Kidney (tissue), 14 donors: ENCODE data around the gene SLC66A2. TPM values are rescaled to one million over a fixed set of nuclear protein-coding genes. Genes with fewer than 3 reads are reported as not detected.

Source experiments
- DNase-seq, 5 donors: peaks; one replicate each; pipeline ENCODE4 v3.0.0-alpha.2; 2013 to 2020
- FAIRE-seq: peaks from 2 replicates; lab custom pipeline; 2012; peaks lifted over from hg19 to GRCh38; lab: Jason Lieb, UNC
- H3K27ac ChIP-seq, 2 donors: one replicate each; pipeline ENCODE4 v1.7.0; 2013; ENCODE audit warnings: low read depth in 2 of 2, low read length in 2 of 2, inconsistent platforms in 1 of 2
- H3K27me3 ChIP-seq: one replicate; pipeline ENCODE4 v1.7.1; 2013; ENCODE audit warnings: low read length, inconsistent platforms; ENCODE audit not compliant: control insufficient read depth, insufficient read depth
- H3K36me3 ChIP-seq, 3 donors: one replicate each; pipeline versions ENCODE4 v1.7.0 to v1.7.1; 2013; ENCODE audit warnings: low read length in 3 of 3, control low read depth in 1 of 3, inconsistent platforms in 1 of 3; ENCODE audit not compliant: insufficient read depth in 3 of 3, control insufficient read depth in 2 of 3
- H3K4me1 ChIP-seq, 3 donors: one replicate each; pipeline versions ENCODE4 v1.7.0 to v1.7.1; 2013; ENCODE audit warnings: low read length in 3 of 3, inconsistent platforms in 1 of 3, low read depth in 1 of 3; ENCODE audit not compliant: control insufficient read depth in 2 of 3, insufficient read depth in 2 of 3
- H3K4me3 ChIP-seq, 3 donors: one replicate each; pipeline versions ENCODE4 v1.7.0 to v1.8.1; 2013; ENCODE audit warnings: low read length in 3 of 3, control low read depth in 1 of 3, inconsistent platforms in 1 of 3
- H3K9ac ChIP-seq, 3 donors: one replicate each; pipeline versions ENCODE4 v1.7.0 to v1.7.1; 2013; ENCODE audit warnings: low read length in 3 of 3, control low read depth in 1 of 3, inconsistent platforms in 1 of 3
- H3K9me3 ChIP-seq, 3 donors: one replicate each; pipeline versions ENCODE4 v1.7.0 to v1.7.1; 2013; ENCODE audit warnings: low read length in 3 of 3, control low read depth in 1 of 3, inconsistent platforms in 1 of 3; ENCODE audit not compliant: control insufficient read depth in 2 of 3, insufficient read depth in 1 of 3
- intact Hi-C: fragments of 100-400 bp; cut with DNase I; formaldehyde crosslinking; loops from one replicate; pipeline ENCODE4 v1.11.1; 2022
- polyA plus RNA-seq: library from polyadenylated mRNA; stranded (reverse); fragments of 350-450 nt; fragmentation: Illumina TruSeq; extraction: RNeasy Lipid Tissue Mini Kit (QIAGEN cat#74804); gene quantifications from one replicate; pipeline ENCODE4 v1.2.3, GENCODE V29; 2014; ENCODE audit warnings: low read depth, low replicate concordance; ENCODE audit not compliant: insufficient read depth
- total RNA-seq: library from RNA; stranded (reverse); fragmentation: NEBNext Ultra II Directional; extraction: Animal tissue kit (Norgen Biotek cat#: 25700); gene quantifications from one replicate; pipeline ENCODE4 v1.2.1, GENCODE V29; 2021
- TF ChIP-seq, protein P1 (sequence below): IDR thresholded peaks from 3 replicates; pipeline ENCODE4 v1.5.1; 2012; ENCODE audit warnings: mild to moderate bottlenecking, moderate library complexity, borderline replicate concordance; ENCODE audit not compliant: insufficient read depth; ENCODE audit errors: extremely low read depth
- donor health status: control.
- donor health status: control.
- donor health status: control.
- donor health status: control.
- donor health status: control.
- donor health status: DM: yes; HTN: yes; CAD: no.
- donor health status: Normal renal cell carcinoma (clear cell type).

The SLC66A2 gene
- total and polyA plus RNA-seq, 2 donors from 2014 or later: 41.9 to 45.5 TPM

DNA sequence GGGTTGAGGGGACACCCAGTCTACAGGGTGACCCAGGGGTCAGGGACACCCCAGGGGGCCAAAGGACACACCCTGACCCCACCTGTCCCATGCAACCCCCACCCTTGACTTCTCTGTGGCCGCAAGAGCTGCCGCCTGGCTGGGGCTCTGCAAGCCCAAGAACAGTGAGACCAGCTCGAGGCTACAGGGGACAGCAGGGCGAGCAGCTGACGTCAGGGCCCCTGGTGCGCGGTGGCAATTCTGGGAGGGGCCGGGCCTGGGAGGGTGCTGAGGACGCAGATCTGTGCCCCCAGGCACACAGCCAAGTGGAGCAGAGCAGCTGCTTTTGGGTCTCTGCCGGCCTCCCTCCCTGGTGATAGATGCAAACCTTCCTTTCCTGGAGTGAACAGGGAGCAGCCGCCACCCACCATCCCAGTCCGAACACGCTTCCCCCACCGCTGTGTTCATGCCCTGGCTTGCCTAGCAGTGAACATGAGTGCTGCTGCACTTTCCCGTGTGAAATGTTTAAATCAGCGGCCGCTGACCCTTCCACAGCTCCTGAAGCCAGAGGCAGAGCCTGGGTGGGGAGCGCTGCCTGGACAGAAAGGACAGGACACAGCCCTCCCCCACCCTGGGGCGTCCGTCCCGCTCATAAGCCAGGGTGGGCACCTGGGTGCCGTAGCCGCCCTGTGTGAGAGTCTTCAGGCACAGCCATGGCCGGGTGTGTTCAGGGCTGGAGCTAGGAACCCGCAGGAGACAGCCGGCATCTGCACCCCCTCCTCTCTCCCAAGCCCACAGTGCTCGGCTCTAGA, 46.9 kb downstream of the SLC66A2 start:
- Histone ChIP-seq H3K36me3 (peaks cover 0 to 9% (median 3%) of the 10 kb centered on the region in 3 donors), H3K9ac (no peak overlapping the region), H3K4me3 (no peak overlapping the region), H3K27me3 (no peaks in the 10 kb centered on the region), H3K27ac (no peak overlapping the region), H3K4me1 (no peaks in the 10 kb centered on the region), H3K9me3 (no peaks in the 10 kb centered on the region)
- DNase-seq (peak in 2 of 5 donors; percentile 6 to 31), FAIRE-seq (no peak)
- TF ChIP-seq, protein P1, sequence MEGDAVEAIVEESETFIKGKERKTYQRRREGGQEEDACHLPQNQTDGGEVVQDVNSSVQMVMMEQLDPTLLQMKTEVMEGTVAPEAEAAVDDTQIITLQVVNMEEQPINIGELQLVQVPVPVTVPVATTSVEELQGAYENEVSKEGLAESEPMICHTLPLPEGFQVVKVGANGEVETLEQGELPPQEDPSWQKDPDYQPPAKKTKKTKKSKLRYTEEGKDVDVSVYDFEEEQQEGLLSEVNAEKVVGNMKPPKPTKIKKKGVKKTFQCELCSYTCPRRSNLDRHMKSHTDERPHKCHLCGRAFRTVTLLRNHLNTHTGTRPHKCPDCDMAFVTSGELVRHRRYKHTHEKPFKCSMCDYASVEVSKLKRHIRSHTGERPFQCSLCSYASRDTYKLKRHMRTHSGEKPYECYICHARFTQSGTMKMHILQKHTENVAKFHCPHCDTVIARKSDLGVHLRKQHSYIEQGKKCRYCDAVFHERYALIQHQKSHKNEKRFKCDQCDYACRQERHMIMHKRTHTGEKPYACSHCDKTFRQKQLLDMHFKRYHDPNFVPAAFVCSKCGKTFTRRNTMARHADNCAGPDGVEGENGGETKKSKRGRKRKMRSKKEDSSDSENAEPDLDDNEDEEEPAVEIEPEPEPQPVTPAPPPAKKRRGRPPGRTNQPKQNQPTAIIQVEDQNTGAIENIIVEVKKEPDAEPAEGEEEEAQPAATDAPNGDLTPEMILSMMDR: no peak
- intact Hi-C loops: no loop called here

DNA sequence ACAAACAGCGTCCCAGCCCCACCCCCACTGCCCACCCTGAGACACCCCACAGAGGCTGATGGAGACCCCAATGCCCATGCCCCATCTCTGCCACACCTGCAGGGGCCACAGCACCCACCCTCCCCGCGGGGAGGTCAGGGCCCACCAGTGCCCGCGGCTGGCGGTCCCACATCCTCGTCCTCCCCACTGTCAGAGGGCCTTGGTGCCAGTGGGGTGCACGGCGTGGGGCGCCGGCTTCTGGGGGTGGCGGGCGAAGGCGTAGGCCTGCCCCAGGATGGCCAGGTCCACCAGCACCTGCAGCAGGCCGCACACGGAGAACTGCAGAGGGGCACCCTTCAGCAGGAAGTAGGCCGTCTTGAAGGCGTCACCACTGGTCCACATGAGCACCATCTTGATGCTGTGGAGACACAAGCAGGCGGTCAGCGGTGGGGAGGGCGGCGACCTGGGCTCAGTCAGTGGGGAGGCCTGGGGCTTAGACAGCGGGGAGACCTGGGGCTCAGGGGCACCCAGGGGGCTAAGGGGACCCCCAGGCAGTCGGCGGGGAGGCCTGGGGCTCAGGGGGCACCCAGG, 47.6 kb downstream of the SLC66A2 start:
- no peaks in the 10 kb centered on the region for H3K9me3 ChIP-seq
- intact Hi-C loops: no loop called here
- peak in 1 of 5 donors; percentile 28 for DNase-seq

DNA sequence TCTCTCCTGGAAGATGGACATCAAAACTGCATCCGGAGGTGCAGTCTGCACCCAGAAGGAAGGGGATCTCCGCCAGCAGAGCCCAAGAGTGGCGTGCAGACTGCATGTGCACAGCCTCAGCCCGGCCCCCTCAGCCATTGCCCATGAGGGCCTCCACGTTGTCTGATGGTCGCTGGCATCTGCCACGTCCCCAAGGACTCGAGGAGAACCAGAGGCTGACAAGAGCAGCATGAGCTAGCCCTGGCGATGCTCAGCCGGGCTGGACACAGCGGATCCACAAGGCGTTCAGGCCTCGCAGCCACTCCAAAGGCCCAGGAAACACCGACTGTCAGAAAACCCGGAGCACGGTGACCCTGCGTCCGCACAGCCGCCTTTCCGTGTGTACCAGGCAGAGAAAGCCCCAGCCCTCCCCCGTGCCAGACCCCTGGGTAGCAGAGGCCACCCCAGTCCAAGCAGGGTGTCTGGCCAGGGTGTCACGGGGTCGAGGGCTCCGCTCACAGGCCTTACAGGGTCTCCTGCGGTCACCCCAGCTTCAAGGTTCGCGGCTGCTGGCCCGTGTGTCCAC, 48.3 kb downstream of the SLC66A2 start:
- peak in 2 of 5 donors; percentile 7 to 75 for DNase-seq

More for the DNA sequence above, 47.6 kb downstream of the SLC66A2 start:
- H3K9ac ChIP-seq: no peak overlapping the region
- FAIRE-seq: no peak
- no peaks in the 10 kb centered on the region for H3K27me3 ChIP-seq
- TF ChIP-seq, protein P1: no peak
- H3K4me3 ChIP-seq: no peak overlapping the region
- peaks cover 0 to 5% (median 3%) of the 10 kb centered on the region in 3 donors for H3K36me3 ChIP-seq
- H3K27ac ChIP-seq: no peak overlapping the region
- H3K4me1 ChIP-seq: no peaks in the 10 kb centered on the region

More for the DNA sequence above, 48.3 kb downstream of the SLC66A2 start:
- Histone ChIP-seq H3K36me3 (peaks cover 0 to 5% (median 3%) of the 10 kb centered on the region in 3 donors), H3K27ac (no peak overlapping the region), H3K27me3 (no peaks in the 10 kb centered on the region), H3K9ac (no peak overlapping the region), H3K9me3 (no peaks in the 10 kb centered on the region), H3K4me1 (no peaks in the 10 kb centered on the region), H3K4me3 (no peak overlapping the region)
- intact Hi-C loops: no loop called here
- no peak for FAIRE-seq
- TF ChIP-seq, protein P1: no peak
